Measurements from ENCODE around the gene ARID2. TPM values are rescaled to one million over a fixed set of nuclear protein-coding genes. Genes with fewer than 3 reads are reported as not detected.

The ARID2 gene
- polyA plus RNA-seq, 2 of the 4 experiments (the other 2 are of a cell fraction): 8.7 to 37.7 TPM

- H3K4me3 ChIP-seq: no peak overlapping the region
- 45% methylated on average over 2 of the region's 2 CpGs for whole genome bisulfite sequencing (ENCODE audit: missing lambda C conversion rate)
- CTCF ChIA-PET: interaction anchor here (1.5 kb wide), 1 partner anchor 31 kb away, joined by 3 read pairs; no protein-coding TSS in a partner anchor
- POLR2A ChIA-PET: interaction anchor here (0.6 kb wide), 1 partner anchor 588 kb away, joined by 3 read pairs; no protein-coding TSS in a partner anchor
- DNase-seq (ENCODE audit: low read depth in 1 of 2, low spot score in 1 of 2): no peak
- H3K27ac ChIP-seq: no peak overlapping the region
- H3K4me1 ChIP-seq: no peaks in the 10 kb centered on the region
- H3K9me3 ChIP-seq: peaks cover 5% of the 10 kb centered on the region; the same call in 2 of the 3 replicates
- no peak for ATAC-seq
- TF ChIP-seq HDAC2 (IDR thresholded peaks at IDR 0.05): no peak
- TF ChIP-seq TP53 (CRISPR knock-in tag; IDR thresholded peaks at IDR 0.05): no peak
- no peak for TF ChIP-seq ATOH8 (CRISPR knock-in tag; IDR thresholded peaks at IDR 0.05; ENCODE audit: low read depth)
- TF ChIP-seq CBX2 (IDR thresholded peaks at IDR 0.05; ENCODE audit: borderline replicate concordance, low read depth): no peak
- TF ChIP-seq, protein P1, sequence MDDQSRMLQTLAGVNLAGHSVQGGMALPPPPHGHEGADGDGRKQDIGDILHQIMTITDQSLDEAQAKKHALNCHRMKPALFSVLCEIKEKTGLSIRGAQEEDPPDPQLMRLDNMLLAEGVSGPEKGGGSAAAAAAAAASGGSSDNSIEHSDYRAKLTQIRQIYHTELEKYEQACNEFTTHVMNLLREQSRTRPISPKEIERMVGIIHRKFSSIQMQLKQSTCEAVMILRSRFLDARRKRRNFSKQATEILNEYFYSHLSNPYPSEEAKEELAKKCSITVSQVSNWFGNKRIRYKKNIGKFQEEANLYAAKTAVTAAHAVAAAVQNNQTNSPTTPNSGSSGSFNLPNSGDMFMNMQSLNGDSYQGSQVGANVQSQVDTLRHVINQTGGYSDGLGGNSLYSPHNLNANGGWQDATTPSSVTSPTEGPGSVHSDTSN (IDR thresholded peaks at IDR 0.05): no peak
- TF ChIP-seq NPAS2 (CRISPR knock-in tag; IDR thresholded peaks at IDR 0.05; ENCODE audit: borderline replicate concordance): no peak
- TF ChIP-seq BCL3 (IDR thresholded peaks at IDR 0.05): no peak
- TF ChIP-seq EP300 (IDR thresholded peaks at IDR 0.05): no peak
- no peak for TF ChIP-seq POLR2A (IDR thresholded peaks at IDR 0.05; ENCODE audit: low read length)
- no peak for TF ChIP-seq MAFK (IDR thresholded peaks at IDR 0.05; ENCODE audit: partially characterized antibody)
- no peak for TF ChIP-seq KDM1A (IDR thresholded peaks at IDR 0.05; ENCODE audit: low read depth)
- TF ChIP-seq HES2 (IDR thresholded peaks at IDR 0.05): no peak
- no peak for TF ChIP-seq MAZ (IDR thresholded peaks at IDR 0.05; ENCODE audit: borderline replicate concordance, low read depth, low read length)
- TF ChIP-seq FOSB (CRISPR knock-in tag; IDR thresholded peaks at IDR 0.05): no peak
- no peak for TF ChIP-seq MYC (IDR thresholded peaks at IDR 0.05; ENCODE audit: borderline replicate concordance, low read length)
- no peak overlapping the region for H3K4me2 ChIP-seq
- FAIRE-seq: no peak
Observed at GRCh38 chr12:45705404-45705803, 24.1 kb upstream of the ARID2 start.

DNA sequence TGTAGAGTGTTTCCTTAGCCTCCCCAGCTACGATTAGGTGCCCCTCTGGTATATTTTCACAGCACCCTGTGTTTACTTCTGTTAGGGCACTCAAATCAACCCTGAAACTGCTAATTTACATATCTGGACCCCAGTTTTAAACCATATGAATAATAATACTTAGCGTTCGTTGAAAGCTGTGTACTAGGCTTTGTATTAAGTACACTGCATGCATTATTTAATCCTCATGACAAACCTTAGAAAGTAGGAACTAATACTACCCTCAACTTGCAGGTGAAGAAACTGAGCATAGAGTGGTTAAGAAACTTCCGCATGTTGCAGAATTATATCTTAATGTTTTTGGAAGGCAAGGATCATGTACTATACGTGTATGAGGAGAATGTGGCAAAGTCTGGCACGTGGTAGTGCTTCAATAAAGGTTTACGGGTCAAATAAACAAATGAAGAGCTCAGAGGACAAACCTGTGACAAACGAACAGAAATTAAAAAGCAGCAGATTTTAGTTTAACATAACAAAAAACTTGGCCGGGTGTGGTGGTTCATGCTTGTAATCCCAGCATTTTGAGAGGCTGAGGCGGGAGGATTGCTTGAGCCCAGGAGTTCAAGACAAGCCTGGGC, 22.2 kb upstream of the ARID2 start:
- ATAC-seq: no peak

More for the DNA sequence above, 22.2 kb upstream of the ARID2 start:
- FAIRE-seq (no peak), DNase-seq (ENCODE audit: low read depth in 1 of 2, low spot score in 1 of 2) (no peak)
- CTCF ChIA-PET: interaction anchor here (1.6 kb wide), 1 partner anchor 22 kb away, joined by 3 read pairs; the partner anchor contains the start of gene ARID2
- H3K27ac ChIP-seq: no peak overlapping the region
- H3K4me3 ChIP-seq: no peak overlapping the region
- WGBS (ENCODE audit: missing lambda C conversion rate): 61% methylated on average over 10 of the region's 10 CpGs
- TF ChIP-seq ZFP36 (IDR thresholded peaks at IDR 0.05; ENCODE audit: borderline replicate concordance, partially characterized antibody) (no peak), RNF2 (IDR thresholded peaks at IDR 0.05; ENCODE audit: borderline replicate concordance, low read depth) (no peak), RCOR1 (IDR thresholded peaks at IDR 0.05; ENCODE audit: low read depth, low read length) (no peak), PHF8 (IDR thresholded peaks at IDR 0.05; ENCODE audit: borderline replicate concordance, low read depth) (no peak), FOXS1 (CRISPR knock-in tag; IDR thresholded peaks at IDR 0.05) (no peak), JUNB (IDR thresholded peaks at IDR 0.05) (no peak), CEBPB (IDR thresholded peaks at IDR 0.05) (no peak), CHD4 (IDR thresholded peaks at IDR 0.05; ENCODE audit: borderline replicate concordance) (no peak), POLR2A (IDR thresholded peaks at IDR 0.05; ENCODE audit: low read length) (no peak), CHD2 (IDR thresholded peaks at IDR 0.05; ENCODE audit: low read length, partially characterized antibody) (no peak), HOXA7 (CRISPR knock-in tag; IDR thresholded peaks at IDR 0.05) (no peak), E2F6 (IDR thresholded peaks at IDR 0.05; ENCODE audit: borderline replicate concordance, low read depth) (no peak), HDAC2 (IDR thresholded peaks at IDR 0.05) (no peak), JUN (IDR thresholded peaks at IDR 0.05) (no peak)
- TF ChIP-seq, protein P2, sequence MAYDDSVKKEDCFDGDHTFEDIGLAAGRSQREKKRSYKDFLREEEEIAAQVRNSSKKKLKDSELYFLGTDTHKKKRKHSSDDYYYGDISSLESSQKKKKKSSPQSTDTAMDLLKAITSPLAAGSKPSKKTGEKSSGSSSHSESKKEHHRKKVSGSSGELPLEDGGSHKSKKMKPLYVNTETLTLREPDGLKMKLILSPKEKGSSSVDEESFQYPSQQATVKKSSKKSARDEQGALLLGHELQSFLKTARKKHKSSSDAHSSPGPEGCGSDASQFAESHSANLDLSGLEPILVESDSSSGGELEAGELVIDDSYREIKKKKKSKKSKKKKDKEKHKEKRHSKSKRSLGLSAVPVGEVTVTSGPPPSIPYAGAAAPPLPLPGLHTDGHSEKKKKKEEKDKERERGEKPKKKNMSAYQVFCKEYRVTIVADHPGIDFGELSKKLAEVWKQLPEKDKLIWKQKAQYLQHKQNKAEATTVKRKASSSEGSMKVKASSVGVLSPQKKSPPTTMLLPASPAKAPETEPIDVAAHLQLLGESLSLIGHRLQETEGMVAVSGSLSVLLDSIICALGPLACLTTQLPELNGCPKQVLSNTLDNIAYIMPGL (CRISPR knock-in tag; IDR thresholded peaks at IDR 0.05; ENCODE audit: borderline replicate concordance): no peak
- H3K4me1 ChIP-seq: no peaks in the 10 kb centered on the region
- no peaks in the 10 kb centered on the region for H3K9me3 ChIP-seq
- POLR2A ChIA-PET: no interaction called here
- no peak overlapping the region for H3K4me2 ChIP-seq

All from A549 (cell line).